ENCODE data around the gene NELL1.

- TF ChIP-seq CTCF (IDR thresholded peaks at IDR 0.05) (no peak), POLR2A (IDR thresholded peaks at IDR 0.05) (no peak), EP300 (IDR thresholded peaks at IDR 0.05; ENCODE audit: low read depth) (no peak), POLR2AphosphoS5 (IDR thresholded peaks at IDR 0.05) (no peak)
Observed at GRCh38 chr11:21133722-21134121, 464.3 kb downstream of the NELL1 start.

Data from transverse colon (tissue), 4 donors.